OCI-M1 (cell line): ENCODE data around the gene SCAMP2.
"Not testable (repeated sequence)": the region's sequence is repeated elsewhere in the genome, so short reads cannot be mapped to it uniquely, and the experiment has no call there.

Source experiments
- DNase-seq: peaks from one replicate; lab custom pipeline; 2025; lab: John Stamatoyannopoulos, UW

The SCAMP2 gene

GRCh38 chr15:74889883-74890664 lies 16.9 kb upstream of the SCAMP2 start, which contains the start of gene MPI:
Gene MPI, plus strand, starts transcription at chr15:74890042. Its CDS starts 32 bp downstream, at chr15:74890074.
- peak; percentile 81 for DNase-seq

GRCh38 chr15:74889390-74889882 lies 16.3 kb upstream of the SCAMP2 start:
- no peak for DNase-seq

- no peak for DNase-seq
Observed at GRCh38 chr15:74888716-74889115, 15.6 kb upstream of the SCAMP2 start.

GRCh38 chr15:74887537-74888193 lies 14.5 kb upstream of the SCAMP2 start:
- not testable (repeated sequence) for DNase-seq

- DNase-seq, result no peak
Observed at GRCh38 chr15:74885461-74885860, 12.3 kb upstream of the SCAMP2 start.

GRCh38 chr15:74884428-74885223 lies 11.5 kb upstream of the SCAMP2 start:
- no peak for DNase-seq

- DNase-seq, result no peak
Observed at GRCh38 chr15:74882528-74882927, 9.4 kb upstream of the SCAMP2 start.

GRCh38 chr15:74878273-74878672 lies 5.1 kb upstream of the SCAMP2 start:
- DNase-seq, result no peak

- no peak for DNase-seq
Observed at GRCh38 chr15:74873756-74874424, 725 bp upstream of the SCAMP2 start.

GRCh38 chr15:74872702-74873035 lies 496 bp downstream of the SCAMP2 start:
- DNase-seq, result no peak

- DNase-seq, result no peak
Observed at GRCh38 chr15:74870436-74871215, 2.5 kb downstream of the SCAMP2 start.

GRCh38 chr15:74869726-74870407 lies 3.3 kb downstream of the SCAMP2 start:
- DNase-seq, result peak; percentile 94

- DNase-seq, result no peak
Observed at GRCh38 chr15:74869372-74869725, 3.8 kb downstream of the SCAMP2 start.

GRCh38 chr15:74868059-74868458 lies 5.1 kb downstream of the SCAMP2 start:
- peak; percentile 66 for DNase-seq

- peak; percentile 60 for DNase-seq
Observed at GRCh38 chr15:74867466-74868038, 5.6 kb downstream of the SCAMP2 start.

GRCh38 chr15:74866090-74866489 lies 7.1 kb downstream of the SCAMP2 start:
- no peak for DNase-seq

GRCh38 chr15:74865316-74865715 lies 7.8 kb downstream of the SCAMP2 start:
- DNase-seq, result no peak

- no peak for DNase-seq
Observed at GRCh38 chr15:74864296-74864695, 8.9 kb downstream of the SCAMP2 start.

- no peak for DNase-seq
Observed at GRCh38 chr15:74863239-74864056, 9.7 kb downstream of the SCAMP2 start.

- no peak for DNase-seq
Observed at GRCh38 chr15:74858369-74858740, 14.8 kb downstream of the SCAMP2 start.
